Activated T-cell treated with anti-CD3 and anti-CD28 coated beads, Interleukin-2, amount 50 U/mL, for 24 hours (primary cell): ENCODE results near the gene CDADC1.

Experiments used
- DNase-seq: peaks from one replicate; pipeline ENCODE4 v3.0.0-alpha.2; 2020
- H3K27ac Mint-ChIP-seq: 2 replicates; pipeline ENCODE4 v1.8.0; 2020; ENCODE audit warnings: mild to moderate bottlenecking, mixed read lengths
- H3K27me3 Mint-ChIP-seq: 2 replicates; pipeline ENCODE4 v1.8.0; 2020; ENCODE audit warnings: mixed read lengths
- H3K36me3 Mint-ChIP-seq: 2 replicates; pipeline ENCODE4 v1.8.0; 2020; ENCODE audit warnings: low read depth, mixed read lengths
- H3K4me1 Mint-ChIP-seq: 2 replicates; pipeline ENCODE4 v1.8.0; 2020; ENCODE audit warnings: low read depth, mixed read lengths
- H3K4me3 Mint-ChIP-seq: 2 replicates; pipeline ENCODE4 v1.8.0; 2020; ENCODE audit warnings: mild to moderate bottlenecking, moderate library complexity, mixed read lengths
- H3K9me3 Mint-ChIP-seq: 2 replicates; pipeline ENCODE4 v1.8.0; 2020; ENCODE audit warnings: mixed read lengths

Gene CDADC1

GRCh38 chr13:49295244-49295643 is 47.5 kb downstream of the CDADC1 start:
- H3K4me3 Mint-ChIP-seq, result no peak overlapping the region
- peaks cover 15% of the 10 kb centered on the region for H3K36me3 Mint-ChIP-seq
- no peak for DNase-seq
- peaks cover 8% of the 10 kb centered on the region for H3K4me1 Mint-ChIP-seq
- H3K27ac Mint-ChIP-seq, result no peak overlapping the region
- H3K27me3 Mint-ChIP-seq, result no peaks in the 10 kb centered on the region
- H3K9me3 Mint-ChIP-seq, result no peaks in the 10 kb centered on the region

GRCh38 chr13:49296659-49297058 is 48.9 kb downstream of the CDADC1 start:
- H3K9me3 Mint-ChIP-seq, result no peaks in the 10 kb centered on the region
- H3K4me3 Mint-ChIP-seq, result no peak overlapping the region
- no peak overlapping the region for H3K27ac Mint-ChIP-seq
- peaks cover 12% of the 10 kb centered on the region for H3K36me3 Mint-ChIP-seq
- no peak for DNase-seq
- H3K27me3 Mint-ChIP-seq, result no peaks in the 10 kb centered on the region
- H3K4me1 Mint-ChIP-seq, result peaks cover 15% of the 10 kb centered on the region

GRCh38 chr13:49297338-49297737 is 49.6 kb downstream of the CDADC1 start:
- Mint-ChIP-seq H3K4me1 (peaks cover 17% of the 10 kb centered on the region), H3K27ac (no peak overlapping the region), H3K9me3 (no peaks in the 10 kb centered on the region), H3K27me3 (no peaks in the 10 kb centered on the region), H3K36me3 (peaks cover 10% of the 10 kb centered on the region), H3K4me3 (no peak overlapping the region)
- no peak for DNase-seq

- peaks cover 12% of the 10 kb centered on the region for H3K4me1 Mint-ChIP-seq
These were observed 50.7 kb downstream of the CDADC1 start for GRCh38 chr13:49298416-49298815.

GRCh38 chr13:49298903-49299605 is 51.3 kb downstream of the CDADC1 start:
- no peak overlapping the region for H3K4me3 Mint-ChIP-seq
- peaks cover 12% of the 10 kb centered on the region for H3K4me1 Mint-ChIP-seq
- no peaks in the 10 kb centered on the region for H3K9me3 Mint-ChIP-seq
- H3K27ac Mint-ChIP-seq, result no peak overlapping the region
- H3K27me3 Mint-ChIP-seq, result no peaks in the 10 kb centered on the region
- DNase-seq, result no peak
- peaks cover under 1% of the 10 kb centered on the region for H3K36me3 Mint-ChIP-seq

More at GRCh38 chr13:49298416-49298815, 50.7 kb downstream of the CDADC1 start:
- Mint-ChIP-seq H3K4me3 (no peak overlapping the region), H3K36me3 (peaks cover 2% of the 10 kb centered on the region), H3K9me3 (no peaks in the 10 kb centered on the region), H3K27ac (no peak overlapping the region), H3K27me3 (no peaks in the 10 kb centered on the region)
- no peak for DNase-seq

- H3K36me3 Mint-ChIP-seq, result no peaks in the 10 kb centered on the region
- H3K9me3 Mint-ChIP-seq, result no peaks in the 10 kb centered on the region
- H3K27ac Mint-ChIP-seq, result no peak overlapping the region
- peaks cover 12% of the 10 kb centered on the region for H3K4me1 Mint-ChIP-seq
- H3K27me3 Mint-ChIP-seq, result no peaks in the 10 kb centered on the region
- no peak overlapping the region for H3K4me3 Mint-ChIP-seq
- DNase-seq, result no peak
These were observed 52.6 kb downstream of the CDADC1 start for GRCh38 chr13:49300276-49300675.

- Mint-ChIP-seq H3K36me3 (no peaks in the 10 kb centered on the region), H3K9me3 (no peaks in the 10 kb centered on the region), H3K4me3 (peak overlapping the region; percentile 65), H3K27me3 (no peaks in the 10 kb centered on the region), H3K4me1 (peaks cover 12% of the 10 kb centered on the region), H3K27ac (peak overlapping the region; percentile 89)
- DNase-seq, result peak; percentile 69
These were observed 53.2 kb downstream of the CDADC1 start for GRCh38 chr13:49300739-49301589.

GRCh38 chr13:49302222-49302621 is 54.5 kb downstream of the CDADC1 start:
- Mint-ChIP-seq H3K4me3 (no peak overlapping the region), H3K27me3 (no peaks in the 10 kb centered on the region)

GRCh38 chr13:49302817-49303216 is 55.1 kb downstream of the CDADC1 start:
- Mint-ChIP-seq H3K27me3 (no peaks in the 10 kb centered on the region), H3K36me3 (no peaks in the 10 kb centered on the region), H3K27ac (no peak overlapping the region), H3K4me3 (no peak overlapping the region), H3K4me1 (peaks cover 12% of the 10 kb centered on the region), H3K9me3 (no peaks in the 10 kb centered on the region)
- no peak for DNase-seq

More at GRCh38 chr13:49302222-49302621, 54.5 kb downstream of the CDADC1 start:
- peaks cover 12% of the 10 kb centered on the region for H3K4me1 Mint-ChIP-seq
- no peaks in the 10 kb centered on the region for H3K36me3 Mint-ChIP-seq
- no peaks in the 10 kb centered on the region for H3K9me3 Mint-ChIP-seq
- no peak overlapping the region for H3K27ac Mint-ChIP-seq
- DNase-seq, result no peak

GRCh38 chr13:49303533-49304252 is 56.0 kb downstream of the CDADC1 start:
- DNase-seq, result no peak
- no peaks in the 10 kb centered on the region for H3K36me3 Mint-ChIP-seq
- H3K4me3 Mint-ChIP-seq, result no peak overlapping the region
- H3K4me1 Mint-ChIP-seq, result peaks cover 12% of the 10 kb centered on the region
- no peaks in the 10 kb centered on the region for H3K9me3 Mint-ChIP-seq
- no peak overlapping the region for H3K27ac Mint-ChIP-seq
- H3K27me3 Mint-ChIP-seq, result no peaks in the 10 kb centered on the region

GRCh38 chr13:49304356-49304755 is 56.6 kb downstream of the CDADC1 start:
- H3K4me1 Mint-ChIP-seq, result peaks cover 12% of the 10 kb centered on the region
- no peaks in the 10 kb centered on the region for H3K9me3 Mint-ChIP-seq
- no peaks in the 10 kb centered on the region for H3K36me3 Mint-ChIP-seq
- DNase-seq, result no peak
- H3K4me3 Mint-ChIP-seq, result no peak overlapping the region
- H3K27me3 Mint-ChIP-seq, result no peaks in the 10 kb centered on the region
- H3K27ac Mint-ChIP-seq, result no peak overlapping the region

- no peak overlapping the region for H3K27ac Mint-ChIP-seq
- peaks cover 12% of the 10 kb centered on the region for H3K4me1 Mint-ChIP-seq
These were observed 57.3 kb downstream of the CDADC1 start for GRCh38 chr13:49304763-49305700.

GRCh38 chr13:49305792-49306425 is 58.2 kb downstream of the CDADC1 start:
- no peak overlapping the region for H3K4me3 Mint-ChIP-seq
- DNase-seq, result no peak
- H3K9me3 Mint-ChIP-seq, result no peaks in the 10 kb centered on the region
- H3K27ac Mint-ChIP-seq, result no peak overlapping the region
- peaks cover 12% of the 10 kb centered on the region for H3K4me1 Mint-ChIP-seq
- no peaks in the 10 kb centered on the region for H3K27me3 Mint-ChIP-seq
- peaks cover 4% of the 10 kb centered on the region for H3K36me3 Mint-ChIP-seq

More at GRCh38 chr13:49304763-49305700, 57.3 kb downstream of the CDADC1 start:
- H3K4me3 Mint-ChIP-seq, result no peak overlapping the region
- H3K27me3 Mint-ChIP-seq, result no peaks in the 10 kb centered on the region
- H3K9me3 Mint-ChIP-seq, result no peaks in the 10 kb centered on the region
- no peak for DNase-seq
- H3K36me3 Mint-ChIP-seq, result peaks cover 3% of the 10 kb centered on the region
